Kidney glomerular epithelial cell (primary cell): ENCODE measurements around the gene LRRC42.

ENCODE experiments used
- DNase-seq: peaks from one replicate; lab custom pipeline; 2025; lab: John Stamatoyannopoulos, UW

The LRRC42 gene

GRCh38 chr1:54004481-54005049 lies 58.4 kb downstream of the LRRC42 start:
- DNase-seq: no peak

- no peak for DNase-seq
Observed at GRCh38 chr1:54006508-54006907, 60.4 kb downstream of the LRRC42 start.

DNA sequence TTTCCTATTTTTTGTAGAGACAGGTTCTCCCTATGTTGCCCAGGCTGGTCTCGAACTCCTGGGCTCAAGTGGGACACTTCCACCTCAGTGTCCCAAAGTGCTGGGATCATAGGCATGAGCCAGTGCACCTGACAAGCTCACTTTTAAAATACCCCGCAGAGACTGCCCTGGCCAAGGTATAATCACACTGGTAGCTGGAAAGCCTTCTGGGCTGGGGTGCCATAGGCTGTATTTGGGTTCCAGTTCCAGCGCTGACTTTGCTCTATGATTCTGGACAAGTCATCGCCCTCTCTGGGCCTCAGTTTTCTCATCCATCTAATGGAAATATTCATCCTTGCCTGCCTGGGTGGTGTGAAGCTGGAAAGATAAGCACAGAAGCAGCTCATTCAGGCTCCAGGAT lies 61.5 kb downstream of the LRRC42 start:
- DNase-seq: no peak

GRCh38 chr1:54008876-54009275 lies 62.7 kb downstream of the LRRC42 start:
- no peak for DNase-seq

DNA sequence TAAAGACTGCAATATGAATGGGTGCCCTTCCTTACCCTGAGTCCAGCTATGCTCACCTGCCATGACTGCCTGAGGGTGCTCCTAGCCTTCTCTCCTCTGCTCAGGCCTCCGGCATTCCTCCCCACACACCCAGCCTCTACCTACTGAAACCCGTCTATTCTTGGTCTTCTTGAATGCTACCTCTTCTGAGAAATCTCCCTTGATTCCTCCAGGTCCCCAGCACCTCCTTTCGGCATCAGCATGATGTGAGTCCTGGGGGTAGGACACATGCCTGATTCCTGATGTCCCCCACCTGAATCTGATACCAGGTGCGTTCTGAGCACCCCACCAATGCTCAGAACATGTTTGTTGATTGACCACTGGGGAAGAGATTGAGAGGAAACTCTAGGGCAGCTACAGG lies 63.3 kb downstream of the LRRC42 start:
- DNase-seq: no peak

GRCh38 chr1:54010415-54011117 lies 64.4 kb downstream of the LRRC42 start:
- no peak for DNase-seq

DNA sequence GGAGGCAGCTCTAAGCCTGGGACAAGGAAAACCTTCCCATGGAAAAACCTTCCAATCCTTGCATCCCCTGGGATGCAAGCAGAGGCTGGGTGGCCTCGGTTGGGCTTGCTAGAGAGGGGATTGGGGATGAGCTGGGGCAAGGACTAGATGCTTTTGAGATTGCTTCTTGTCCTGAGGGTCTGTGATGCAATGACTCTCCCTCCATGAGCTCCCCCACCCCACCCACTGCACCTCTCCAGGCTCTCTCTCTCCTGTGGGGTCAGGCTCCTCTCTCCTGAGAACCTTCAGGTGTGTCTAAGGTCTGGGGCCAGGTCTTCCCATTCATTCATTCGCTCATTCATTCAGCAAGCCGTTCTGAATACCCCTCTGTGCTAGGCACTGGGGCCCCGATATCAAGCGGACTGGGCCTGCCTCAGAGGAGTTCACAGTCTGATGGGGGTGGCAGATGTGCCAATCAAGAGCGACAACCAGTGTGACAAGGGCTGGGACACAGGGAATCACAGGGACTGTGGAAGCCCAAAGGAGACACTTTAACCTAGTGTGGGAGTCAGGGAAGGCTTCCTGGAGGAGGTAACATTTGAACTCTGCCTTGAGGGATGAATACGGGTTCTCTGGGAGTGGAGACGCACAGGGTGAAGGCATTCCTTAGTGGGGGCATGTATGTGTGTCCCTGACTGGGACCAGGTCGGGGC lies 65.3 kb downstream of the LRRC42 start:
- no peak for DNase-seq

DNA sequence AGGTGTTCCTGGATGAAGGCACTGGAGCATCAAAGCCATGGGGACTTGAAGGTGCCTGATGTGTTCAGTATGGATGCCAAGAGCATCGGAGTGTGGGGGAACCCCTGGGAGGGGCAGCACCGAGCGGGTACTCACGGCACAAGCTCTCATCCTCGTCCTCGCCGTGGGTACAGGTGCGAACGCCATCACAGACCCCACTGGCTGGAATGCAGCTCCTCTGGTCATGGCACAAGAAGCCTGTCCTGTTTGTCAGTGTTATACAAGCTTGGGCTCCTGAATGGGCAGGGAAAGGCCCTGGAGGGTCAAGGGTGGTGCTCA lies 65.8 kb downstream of the LRRC42 start:
- no peak for DNase-seq

DNA sequence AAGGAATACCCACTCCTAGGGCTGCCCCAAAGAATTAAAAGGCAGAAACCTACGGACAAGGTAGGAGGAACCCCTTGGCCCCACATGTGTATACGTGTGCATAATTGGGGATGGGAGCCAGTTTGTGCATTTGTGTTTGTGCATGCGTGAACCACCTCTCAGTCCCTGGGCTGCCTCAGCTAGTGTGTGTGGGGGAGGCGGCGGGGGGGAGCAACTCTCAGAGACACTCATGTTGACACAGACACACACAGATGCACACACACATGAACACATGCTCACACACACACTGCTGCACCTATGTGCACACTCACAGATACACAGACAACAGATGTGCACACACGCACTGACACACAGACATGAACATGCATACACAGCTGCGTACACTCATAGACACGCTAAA lies 66.7 kb downstream of the LRRC42 start:
- DNase-seq: no peak

GRCh38 chr1:54013393-54014008 lies 67.4 kb downstream of the LRRC42 start:
- DNase-seq: no peak

- DNase-seq: no peak
Observed at GRCh38 chr1:54014009-54014629, 68.0 kb downstream of the LRRC42 start.

DNA sequence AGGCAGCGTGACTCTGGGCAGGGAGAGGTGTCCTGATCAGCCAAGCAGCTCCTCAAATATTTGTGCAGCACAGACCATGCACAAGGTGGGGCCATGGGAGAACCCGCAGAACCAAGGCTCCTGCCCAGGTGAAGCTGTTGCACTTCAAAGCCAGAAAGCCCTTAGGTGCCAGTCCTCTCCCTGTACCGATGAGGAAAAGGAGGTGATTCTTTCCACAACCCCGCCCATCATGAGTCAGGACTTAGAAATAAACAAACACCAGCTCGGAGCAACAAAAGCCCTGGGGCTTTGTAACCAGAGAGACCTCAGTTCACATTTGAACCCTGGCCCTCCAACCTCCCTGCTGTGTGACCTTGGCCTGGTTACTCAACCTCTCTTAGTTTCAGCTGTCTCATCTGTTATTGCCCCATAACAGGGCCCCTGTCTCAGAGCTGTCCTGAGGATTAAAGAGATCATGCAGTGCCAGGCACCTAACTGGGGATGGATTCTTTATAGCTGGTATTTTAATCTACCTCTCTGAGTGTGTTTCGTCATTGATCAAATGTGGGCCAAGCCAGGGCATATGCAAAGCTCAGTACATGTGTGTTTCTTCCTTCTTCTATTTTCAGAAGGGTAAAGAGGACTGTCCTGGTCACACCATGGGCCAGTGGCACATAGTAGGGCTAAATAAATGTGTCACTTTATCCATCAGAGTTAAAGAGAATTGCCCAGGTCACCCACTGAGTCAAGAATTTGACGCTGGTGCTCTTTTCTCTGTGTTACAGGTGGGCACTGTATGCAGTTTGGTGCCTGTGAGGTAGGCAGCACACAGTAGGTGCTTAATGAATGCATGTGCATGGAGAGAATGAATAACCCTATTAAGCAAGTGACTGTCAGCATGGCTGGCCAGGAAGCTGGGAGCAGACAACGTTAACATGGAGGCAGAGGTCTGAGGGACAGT lies 70.5 kb downstream of the LRRC42 start:
- peak; percentile 5 for DNase-seq
